ENCODE data around the gene UTP25. TPM values are rescaled to one million over a fixed set of nuclear protein-coding genes. Genes with fewer than 3 reads are reported as not detected.

Gene UTP25
- total RNA-seq, 2 experiments from 2014 or later = 8.9 to 9.5 TPM

DNA sequence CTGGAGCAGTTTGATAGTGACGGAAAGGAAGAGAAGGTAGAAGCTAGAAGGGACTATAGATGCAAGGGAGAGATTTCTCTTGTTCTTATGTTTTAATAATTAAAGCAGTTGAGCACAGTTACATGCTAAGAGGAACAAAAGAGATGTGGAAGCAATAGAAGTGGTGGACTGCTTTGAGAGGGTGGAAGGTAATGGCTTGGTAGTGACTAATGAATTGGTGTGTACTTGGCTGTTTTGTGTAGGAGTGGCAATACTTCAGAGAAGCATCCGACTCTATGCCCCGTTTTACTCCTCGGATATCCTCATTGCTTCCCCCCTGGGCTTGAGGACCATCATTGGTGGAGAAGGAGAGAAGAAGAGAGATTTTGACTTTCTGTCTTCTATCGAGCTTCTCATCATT lies 12.8 kb downstream of the UTP25 start:
- peak overlapping the region; percentile 73 for H3K27ac Mint-ChIP-seq
- DNase-seq = no peak
- intact Hi-C loops (cut with micrococcal nuclease) = no loop called here
- ChIA-PET POLR2A (interaction anchor here (0.8 to 3.2 kb wide), 3 partner anchors 9 to 532 kb away, joined by 3 to 11 read pairs (median 3); partner anchors contain the start of gene UTP25), CTCF (interaction anchor here (1.1 to 7.0 kb wide), 4 partner anchors 14 to 23 kb away, joined by 3 to 47 read pairs (median 6); no protein-coding TSS in a partner anchor)
- H3K4me3 Mint-ChIP-seq = no peak overlapping the region
- H3K9me3 Mint-ChIP-seq = no peaks in the 10 kb centered on the region
- no peak for TF ChIP-seq CTCF (IDR thresholded peaks at IDR 0.05)
- no peak for ATAC-seq
- H3K4me1 Mint-ChIP-seq (ENCODE audit: low read depth) = peaks cover 30% of the 10 kb centered on the region
- peaks cover 65% of the 10 kb centered on the region for H3K36me3 Mint-ChIP-seq (ENCODE audit: low read depth)
- H3K27me3 Mint-ChIP-seq = no peaks in the 10 kb centered on the region

GRCh38 chr1:209844695-209845407 lies 17.1 kb downstream of the UTP25 start:
- ChIA-PET CTCF (interaction anchor here (0.7 to 2.0 kb wide), 6 partner anchors 16 to 144 kb away, joined by 3 to 13 read pairs (median 3); partner anchors contain the start of gene UTP25), POLR2A (no interaction called here)
- no peak for TF ChIP-seq CTCF (IDR thresholded peaks at IDR 0.05)
- H3K4me3 Mint-ChIP-seq = no peak overlapping the region
- H3K27ac Mint-ChIP-seq = no peak overlapping the region
- H3K9me3 Mint-ChIP-seq = no peaks in the 10 kb centered on the region
- ATAC-seq (no peak), DNase-seq (no peak)
- no peaks in the 10 kb centered on the region for H3K27me3 Mint-ChIP-seq
- intact Hi-C loops (cut with micrococcal nuclease) = no loop called here
- peaks cover 47% of the 10 kb centered on the region for H3K36me3 Mint-ChIP-seq (ENCODE audit: low read depth)
- peaks cover 12% of the 10 kb centered on the region for H3K4me1 Mint-ChIP-seq (ENCODE audit: low read depth)

- H3K36me3 Mint-ChIP-seq (ENCODE audit: low read depth) = peaks cover 45% of the 10 kb centered on the region
- ATAC-seq = no peak
- TF ChIP-seq CTCF (IDR thresholded peaks at IDR 0.05) = no peak
- ChIA-PET CTCF (interaction anchor here (0.7 to 2.0 kb wide), 6 partner anchors 15 to 144 kb away, joined by 3 to 13 read pairs (median 3); partner anchors contain the start of gene UTP25), POLR2A (no interaction called here)
- no peak overlapping the region for H3K4me3 Mint-ChIP-seq
- H3K27me3 Mint-ChIP-seq = no peaks in the 10 kb centered on the region
- H3K4me1 Mint-ChIP-seq (ENCODE audit: low read depth) = peaks cover 7% of the 10 kb centered on the region
- no peak overlapping the region for H3K27ac Mint-ChIP-seq
- no peak for DNase-seq
- no peaks in the 10 kb centered on the region for H3K9me3 Mint-ChIP-seq
- intact Hi-C loops (cut with micrococcal nuclease) = no loop called here
Measured at GRCh38 chr1:209845408-209845725, 17.6 kb downstream of the UTP25 start.

DNA sequence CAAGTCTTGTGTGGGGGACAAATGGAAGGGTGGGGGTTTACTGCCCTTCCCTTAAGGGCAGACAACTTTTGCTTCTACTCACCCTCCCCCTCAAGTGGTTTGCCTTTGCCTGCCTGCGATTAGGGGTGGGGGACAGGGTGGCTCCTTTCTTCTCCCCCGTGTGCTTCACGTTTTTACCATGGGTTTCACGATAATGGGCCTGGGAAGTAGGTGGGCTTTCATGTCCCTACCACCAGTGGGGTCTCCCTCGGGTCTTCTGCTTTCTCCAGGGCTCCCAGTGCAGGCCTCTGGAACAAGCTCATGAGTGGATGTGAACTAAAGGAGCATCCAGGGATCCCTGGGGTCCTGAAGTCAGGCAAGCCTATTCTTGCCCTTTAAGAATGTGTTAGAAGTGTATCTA lies 21.6 kb downstream of the UTP25 start:
- Mint-ChIP-seq H3K36me3 (ENCODE audit: low read depth) (peaks cover 39% of the 10 kb centered on the region), H3K27me3 (no peaks in the 10 kb centered on the region), H3K4me1 (ENCODE audit: low read depth) (no peaks in the 10 kb centered on the region), H3K27ac (no peak overlapping the region), H3K4me3 (no peak overlapping the region), H3K9me3 (no peaks in the 10 kb centered on the region)
- no peak for TF ChIP-seq CTCF (IDR thresholded peaks at IDR 0.05)
- ATAC-seq (no peak), DNase-seq (no peak)
- POLR2A ChIA-PET = interaction anchor here (0.6 to 2.8 kb wide), 3 partner anchors 10 to 258 kb away, joined by 3 to 11 read pairs (median 3); no protein-coding TSS in a partner anchor
- intact Hi-C loops (cut with micrococcal nuclease) = no loop called here
- CTCF ChIA-PET = interaction anchor here (1.9 to 4.3 kb wide), 2 partner anchors 12 to 26 kb away, joined by 8 to 29 read pairs; no protein-coding TSS in a partner anchor

- Mint-ChIP-seq H3K4me3 (no peak overlapping the region), H3K27me3 (no peaks in the 10 kb centered on the region), H3K27ac (peak overlapping the region; percentile 57), H3K9me3 (no peaks in the 10 kb centered on the region), H3K36me3 (ENCODE audit: low read depth) (peaks cover 40% of the 10 kb centered on the region), H3K4me1 (ENCODE audit: low read depth) (no peaks in the 10 kb centered on the region)
- no peak for ATAC-seq
- ChIA-PET CTCF (interaction anchor here (0.7 to 4.3 kb wide), 6 partner anchors 10 to 550 kb away, joined by 3 to 29 read pairs (median 4); partner anchors contain the start of gene UTP25), POLR2A (interaction anchor here (1.2 to 2.8 kb wide), 2 partner anchors 11 to 259 kb away, joined by 3 to 11 read pairs; no protein-coding TSS in a partner anchor)
- DNase-seq = peak; percentile 54
- intact Hi-C loops (cut with micrococcal nuclease) = no loop called here
- TF ChIP-seq CTCF (IDR thresholded peaks at IDR 0.05) = peak; percentile 33
Measured at GRCh38 chr1:209850342-209850979, 22.7 kb downstream of the UTP25 start.

Data from activated CD8-positive, alpha-beta T cell treated with anti-CD3 and anti-CD28 coated beads for 36 hours (primary cell).